NCI-H1694 treated with DMSO at 0.1 percent for 48 hours (cell line): ENCODE results near the gene FZD7.

Source experiments
- DNase-seq: peaks from one replicate; lab custom pipeline; 2025; lab: John Stamatoyannopoulos, UW

The FZD7 gene

GRCh38 chr2:202067589-202067988, 33.9 kb downstream of the FZD7 start:
- DNase-seq: no peak

- no peak for DNase-seq
Observed at GRCh38 chr2:202069170-202070067, 35.8 kb downstream of the FZD7 start.

DNA sequence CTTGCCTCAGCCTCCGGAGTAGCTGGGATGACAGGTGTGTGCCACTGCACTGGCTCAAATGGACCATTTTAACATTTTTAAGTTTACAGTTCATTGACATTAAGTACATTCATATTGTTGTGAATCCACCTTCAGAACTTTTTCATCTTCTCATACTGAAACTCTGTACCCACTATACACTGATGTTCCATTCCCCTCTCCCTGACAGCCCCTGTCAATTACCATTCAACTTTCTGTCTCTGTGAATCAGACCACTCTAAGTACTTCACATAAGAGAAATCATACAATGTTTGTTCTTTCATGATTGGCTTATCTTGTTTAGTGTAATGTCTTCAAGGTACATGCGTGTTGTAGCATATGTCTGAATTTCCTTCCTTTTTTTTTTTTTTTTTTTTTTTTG, 37.5 kb downstream of the FZD7 start:
- no peak for DNase-seq

- peak; percentile 38 for DNase-seq
Observed at GRCh38 chr2:202072226-202072625, 38.6 kb downstream of the FZD7 start.

- DNase-seq: no peak
Observed at GRCh38 chr2:202072737-202073401, 39.2 kb downstream of the FZD7 start, which contains the start of gene KIAA2012. KIAA2012 (plus strand) TSS chr2:202073255; CDS start chr2:202073628, 373 bp downstream.

DNA sequence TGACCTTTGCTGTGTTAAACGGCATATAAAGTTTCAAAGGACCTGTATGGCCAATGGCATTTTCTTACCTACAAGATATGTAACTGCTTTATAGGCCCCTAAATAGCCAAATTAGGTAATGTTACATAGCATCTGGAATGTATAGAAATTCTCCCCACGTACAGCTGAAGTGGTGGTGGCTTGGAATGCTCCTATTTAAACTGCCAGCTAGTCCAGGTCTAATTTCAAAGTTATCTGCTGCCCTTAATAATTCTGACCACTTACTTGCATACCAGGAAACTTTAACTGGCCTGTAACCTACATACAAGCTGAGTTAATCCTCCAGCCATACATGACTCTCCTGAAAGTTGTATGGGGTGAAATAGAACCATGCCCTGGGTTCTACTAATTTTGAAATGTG, 40.7 kb downstream of the FZD7 start:
- DNase-seq: no peak

GRCh38 chr2:202079310-202079709, 45.7 kb downstream of the FZD7 start:
- DNase-seq: no peak

- DNase-seq: peak; percentile 87
Observed at GRCh38 chr2:202084265-202084664, 50.6 kb downstream of the FZD7 start.
